Transverse colon (tissue), 3 donors: Measurements from ENCODE around the gene ADCY10.

Experiments
- EP300 ChIP-seq: sonication (generic); formaldehyde crosslinking; IDR thresholded peaks from one replicate; pipeline ENCODE4 v1.6.1; 2017; ENCODE audit warnings: antibody characterized with exemption, low read depth
- POLR2A ChIP-seq: fragments of 450-650 bp; IDR thresholded peaks from one replicate; pipeline ENCODE4 v1.6.1; 2016; ENCODE audit warnings: antibody characterized with exemption, mild to moderate bottlenecking, moderate library complexity
- TF ChIP-seq, protein P1 (sequence below), 5 experiments: fragments of 200-600 bp in 3 of 5; fragments of 450-650 bp in 2 of 5; sonication (generic) in 3 of 5; IDR thresholded peaks; 1 replicate in 2 of 5; 2 replicates in 3 of 5; pipeline ENCODE4 v1.5.1; 2016 to 2017; ENCODE audit warnings: antibody characterized with exemption in 5 of 5, inconsistent platforms in 3 of 5, mild to moderate bottlenecking in 2 of 5, moderate library complexity in 1 of 5

DNA sequence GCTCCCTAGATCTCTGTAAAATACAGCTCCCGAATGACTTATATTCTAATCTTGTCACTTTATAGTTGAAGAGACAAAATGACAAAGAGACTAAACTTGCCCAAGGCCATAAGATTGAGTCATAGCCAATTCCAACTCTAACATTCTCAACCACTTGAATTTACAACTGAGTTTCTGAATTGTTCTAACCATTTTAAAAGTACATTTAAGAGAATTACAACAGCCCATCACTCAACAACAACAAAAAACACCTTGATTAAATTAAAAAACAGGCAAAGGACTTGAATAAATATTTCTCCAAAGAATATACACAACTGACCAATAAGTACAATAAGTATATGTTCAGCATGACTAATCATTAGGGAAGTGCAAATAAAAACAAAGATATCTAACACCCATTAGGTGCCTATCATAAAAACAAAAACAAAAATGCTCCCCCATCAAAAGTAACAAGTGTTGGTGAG, 8.7 kb upstream of the ADCY10 start:
- TF ChIP-seq, protein P1, sequence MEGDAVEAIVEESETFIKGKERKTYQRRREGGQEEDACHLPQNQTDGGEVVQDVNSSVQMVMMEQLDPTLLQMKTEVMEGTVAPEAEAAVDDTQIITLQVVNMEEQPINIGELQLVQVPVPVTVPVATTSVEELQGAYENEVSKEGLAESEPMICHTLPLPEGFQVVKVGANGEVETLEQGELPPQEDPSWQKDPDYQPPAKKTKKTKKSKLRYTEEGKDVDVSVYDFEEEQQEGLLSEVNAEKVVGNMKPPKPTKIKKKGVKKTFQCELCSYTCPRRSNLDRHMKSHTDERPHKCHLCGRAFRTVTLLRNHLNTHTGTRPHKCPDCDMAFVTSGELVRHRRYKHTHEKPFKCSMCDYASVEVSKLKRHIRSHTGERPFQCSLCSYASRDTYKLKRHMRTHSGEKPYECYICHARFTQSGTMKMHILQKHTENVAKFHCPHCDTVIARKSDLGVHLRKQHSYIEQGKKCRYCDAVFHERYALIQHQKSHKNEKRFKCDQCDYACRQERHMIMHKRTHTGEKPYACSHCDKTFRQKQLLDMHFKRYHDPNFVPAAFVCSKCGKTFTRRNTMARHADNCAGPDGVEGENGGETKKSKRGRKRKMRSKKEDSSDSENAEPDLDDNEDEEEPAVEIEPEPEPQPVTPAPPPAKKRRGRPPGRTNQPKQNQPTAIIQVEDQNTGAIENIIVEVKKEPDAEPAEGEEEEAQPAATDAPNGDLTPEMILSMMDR (IDR thresholded peaks at IDR 0.05), result no peak
- TF ChIP-seq EP300 (no peak), POLR2A (no peak)
